Chondrocyte (in vitro differentiated cells): ENCODE results near the gene GJC2. TPM values are rescaled to one million over a fixed set of nuclear protein-coding genes. Genes with fewer than 3 reads are reported as not detected.

Experiments
- DNase-seq: peaks from one replicate; pipeline ENCODE4 v3.0.0; 2021; ENCODE audit warnings: mixed read lengths, low spot score
- H3K27ac Mint-ChIP-seq: one replicate; pipeline ENCODE4 v1.8.0; 2021; ENCODE audit warnings: mild to moderate bottlenecking, moderate library complexity, mixed read lengths; ENCODE audit not compliant: unreplicated experiment
- H3K27me3 Mint-ChIP-seq: 2 replicates; pipeline ENCODE4 v1.8.0; 2021; ENCODE audit warnings: low read depth, mixed read lengths
- H3K36me3 Mint-ChIP-seq: 2 replicates; pipeline ENCODE4 v1.8.0; 2021; ENCODE audit warnings: low read depth, mixed read lengths
- H3K4me1 Mint-ChIP-seq: 2 replicates; pipeline ENCODE4 v1.8.0; 2021; ENCODE audit warnings: low read depth, mild to moderate bottlenecking, mixed read lengths
- H3K4me3 Mint-ChIP-seq: one replicate; pipeline ENCODE4 v1.8.0; 2021; ENCODE audit warnings: mild to moderate bottlenecking, moderate library complexity, mixed read lengths; ENCODE audit not compliant: unreplicated experiment
- H3K9me3 Mint-ChIP-seq: 2 replicates; pipeline ENCODE4 v1.8.0; 2021; ENCODE audit warnings: low read depth, mixed read lengths
- total RNA-seq: library from RNA; stranded (reverse); gene quantifications from 3 replicates; pipeline ENCODE4 v1.2.1, GENCODE V29; 2021
- TF ChIP-seq, protein P1 (sequence below): fragments of 200-600 bp; sonication (generic); IDR thresholded peaks from 2 replicates; pipeline ENCODE4 v1.5.0; 2021; ENCODE audit warnings: antibody characterized with exemption, mild to moderate bottlenecking, moderate library complexity

The GJC2 gene
- total RNA-seq, 1 donor from 2014 or later = 2.0 TPM

DNA sequence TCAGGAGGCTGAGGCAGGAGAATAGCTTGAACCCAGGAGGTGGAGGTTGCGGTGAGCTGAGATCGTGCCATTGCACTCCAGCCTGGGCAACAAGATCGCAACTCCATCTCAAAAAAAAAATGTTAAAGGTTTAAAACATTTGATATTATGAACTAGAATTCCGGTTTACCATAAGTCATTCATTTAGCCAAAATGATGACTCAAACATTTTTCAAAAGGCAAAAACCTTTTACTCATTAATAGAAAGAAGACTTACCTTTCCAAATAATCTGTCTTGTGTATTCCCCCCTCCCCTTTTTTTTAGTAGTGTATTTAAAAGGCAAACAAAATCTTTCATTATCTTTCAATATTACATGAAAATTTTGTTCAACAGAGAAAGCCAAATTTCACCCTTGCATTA is 32.4 kb upstream of the GJC2 start:
- peaks cover 5% of the 10 kb centered on the region for H3K9me3 Mint-ChIP-seq
- DNase-seq = no peak
- H3K4me3 Mint-ChIP-seq = no peak overlapping the region
- no peak overlapping the region for H3K27ac Mint-ChIP-seq
- TF ChIP-seq, protein P1, sequence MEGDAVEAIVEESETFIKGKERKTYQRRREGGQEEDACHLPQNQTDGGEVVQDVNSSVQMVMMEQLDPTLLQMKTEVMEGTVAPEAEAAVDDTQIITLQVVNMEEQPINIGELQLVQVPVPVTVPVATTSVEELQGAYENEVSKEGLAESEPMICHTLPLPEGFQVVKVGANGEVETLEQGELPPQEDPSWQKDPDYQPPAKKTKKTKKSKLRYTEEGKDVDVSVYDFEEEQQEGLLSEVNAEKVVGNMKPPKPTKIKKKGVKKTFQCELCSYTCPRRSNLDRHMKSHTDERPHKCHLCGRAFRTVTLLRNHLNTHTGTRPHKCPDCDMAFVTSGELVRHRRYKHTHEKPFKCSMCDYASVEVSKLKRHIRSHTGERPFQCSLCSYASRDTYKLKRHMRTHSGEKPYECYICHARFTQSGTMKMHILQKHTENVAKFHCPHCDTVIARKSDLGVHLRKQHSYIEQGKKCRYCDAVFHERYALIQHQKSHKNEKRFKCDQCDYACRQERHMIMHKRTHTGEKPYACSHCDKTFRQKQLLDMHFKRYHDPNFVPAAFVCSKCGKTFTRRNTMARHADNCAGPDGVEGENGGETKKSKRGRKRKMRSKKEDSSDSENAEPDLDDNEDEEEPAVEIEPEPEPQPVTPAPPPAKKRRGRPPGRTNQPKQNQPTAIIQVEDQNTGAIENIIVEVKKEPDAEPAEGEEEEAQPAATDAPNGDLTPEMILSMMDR = no peak
- peaks cover 12% of the 10 kb centered on the region for H3K4me1 Mint-ChIP-seq
- H3K36me3 Mint-ChIP-seq = no peaks in the 10 kb centered on the region
- peaks cover 2% of the 10 kb centered on the region for H3K27me3 Mint-ChIP-seq

DNA sequence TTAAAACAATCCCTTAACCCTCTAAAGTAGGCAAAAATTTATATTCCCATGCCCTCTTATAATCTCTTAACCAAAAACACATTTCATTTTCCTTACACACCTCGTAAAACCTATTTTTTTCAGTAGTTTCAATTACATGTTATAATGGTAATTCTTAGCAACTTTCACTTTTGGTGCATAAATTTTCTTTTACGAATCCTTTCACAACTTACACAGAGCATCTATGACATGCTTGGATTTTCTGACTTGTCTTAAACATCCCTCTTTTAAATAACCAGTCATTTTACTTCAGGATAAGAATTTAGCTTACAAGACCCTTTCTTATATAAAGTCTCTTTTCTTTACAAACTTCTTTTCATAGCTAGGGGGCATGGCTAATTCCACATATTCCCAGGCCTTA is 31.7 kb upstream of the GJC2 start:
- Mint-ChIP-seq H3K27ac (no peak overlapping the region), H3K4me1 (peaks cover 12% of the 10 kb centered on the region)
- no peak for DNase-seq

DNA sequence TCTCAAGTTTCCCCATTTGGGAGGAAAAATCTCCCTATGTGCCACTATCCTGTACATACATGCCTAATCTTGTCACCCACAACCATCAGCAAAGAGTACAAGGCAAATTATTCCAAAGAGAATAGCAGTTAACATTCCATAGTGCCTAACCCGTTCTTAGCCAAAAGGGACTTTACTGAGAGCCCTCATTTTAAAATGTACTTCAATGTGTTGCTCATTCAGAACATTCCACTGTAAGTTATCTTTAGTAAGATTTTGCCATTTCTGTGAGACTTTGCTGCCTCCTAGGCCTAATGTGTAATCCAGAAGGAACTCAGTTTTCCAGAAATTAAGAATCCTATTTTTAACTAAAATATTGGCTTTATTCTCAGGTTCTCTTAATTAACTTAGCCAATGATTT is 29.4 kb upstream of the GJC2 start:
- Mint-ChIP-seq H3K9me3 (peaks cover 5% of the 10 kb centered on the region), H3K4me1 (peaks cover 12% of the 10 kb centered on the region), H3K36me3 (no peaks in the 10 kb centered on the region), H3K27ac (peak overlapping the region; percentile 39), H3K27me3 (peaks cover 11% of the 10 kb centered on the region), H3K4me3 (no peak overlapping the region)
- no peak for DNase-seq
- TF ChIP-seq, protein P1 = peak; percentile 34

More for the DNA sequence above, 31.7 kb upstream of the GJC2 start:
- TF ChIP-seq, protein P1 = no peak
- Mint-ChIP-seq H3K9me3 (peaks cover 5% of the 10 kb centered on the region), H3K27me3 (peaks cover 6% of the 10 kb centered on the region), H3K4me3 (no peak overlapping the region), H3K36me3 (no peaks in the 10 kb centered on the region)

DNA sequence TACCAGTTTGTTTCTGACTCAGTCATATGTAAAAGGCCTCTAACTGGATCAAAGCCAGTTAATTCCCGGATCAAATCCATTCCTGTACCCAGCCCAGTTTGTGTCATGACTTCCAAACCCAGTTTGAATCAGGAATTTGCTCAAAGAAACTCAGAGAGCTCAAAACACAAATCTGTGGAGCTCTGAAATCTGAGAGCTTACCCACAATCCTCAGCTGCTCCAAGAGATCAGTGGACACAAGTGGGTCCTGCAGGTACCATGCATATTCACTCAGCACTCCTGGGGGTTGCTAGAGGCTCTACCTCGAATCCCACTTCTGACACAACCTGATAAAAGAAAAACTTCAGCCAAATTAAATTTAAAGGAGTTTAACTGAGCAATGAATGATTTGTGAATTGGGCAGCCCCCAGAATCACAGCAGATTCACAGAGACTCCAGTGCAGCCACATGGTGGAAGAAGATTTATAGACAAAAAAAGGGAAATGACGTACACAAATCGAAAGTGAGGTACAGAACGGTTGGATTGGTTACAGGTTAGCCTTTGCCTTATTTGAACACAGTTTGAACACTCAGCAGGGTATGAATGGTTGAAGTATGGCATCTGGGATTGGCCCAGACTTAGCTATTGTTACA is 28.8 kb upstream of the GJC2 start:
- Mint-ChIP-seq H3K36me3 (no peaks in the 10 kb centered on the region), H3K4me1 (peaks cover 12% of the 10 kb centered on the region), H3K27ac (no peak overlapping the region), H3K27me3 (peaks cover 11% of the 10 kb centered on the region), H3K4me3 (no peak overlapping the region), H3K9me3 (peaks cover 5% of the 10 kb centered on the region)
- TF ChIP-seq, protein P1 = no peak
- no peak for DNase-seq

DNA sequence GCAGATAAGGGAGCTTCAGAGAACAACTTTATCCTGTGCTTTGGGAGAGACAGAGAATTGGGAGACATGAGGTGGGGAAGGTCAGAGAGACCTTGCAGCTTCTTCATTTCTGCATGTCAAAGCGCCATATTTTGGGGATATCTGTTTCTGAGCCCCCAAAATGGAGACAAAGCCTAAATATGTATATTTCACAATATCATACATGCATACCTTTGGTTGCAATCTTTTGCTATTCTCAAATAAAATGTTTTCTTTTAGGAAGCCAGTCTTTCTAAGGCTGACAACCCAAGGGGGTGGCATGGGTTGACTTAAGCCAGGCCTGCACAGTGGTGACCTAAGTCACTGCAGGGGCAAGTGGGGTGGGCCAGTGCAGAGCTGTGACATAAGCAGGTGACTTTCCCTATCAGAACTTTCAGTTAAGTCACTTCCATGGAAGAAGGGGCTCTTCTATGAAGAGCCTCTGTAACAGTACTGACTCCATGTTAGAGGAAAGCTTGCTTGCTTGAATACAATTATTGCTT is 26.7 kb upstream of the GJC2 start:
- Mint-ChIP-seq H3K9me3 (peaks cover 2% of the 10 kb centered on the region), H3K4me1 (peaks cover 12% of the 10 kb centered on the region), H3K27ac (no peak overlapping the region), H3K4me3 (no peak overlapping the region), H3K36me3 (no peaks in the 10 kb centered on the region), H3K27me3 (peaks cover 14% of the 10 kb centered on the region)
- TF ChIP-seq, protein P1 = no peak
- no peak for DNase-seq
